Astrocyte of the hippocampus (primary cell): ENCODE measurements around the gene ZFAND3.
"Not testable (repeated sequence)": the region's sequence is repeated elsewhere in the genome, so short reads cannot be mapped to it uniquely, and the experiment has no call there.

Experiments used
- DNase-seq: peaks from one replicate; pipeline ENCODE4 v3.0.0; 2011; ENCODE audit warnings: low read depth, low spot score

ZFAND3 gene

DNA sequence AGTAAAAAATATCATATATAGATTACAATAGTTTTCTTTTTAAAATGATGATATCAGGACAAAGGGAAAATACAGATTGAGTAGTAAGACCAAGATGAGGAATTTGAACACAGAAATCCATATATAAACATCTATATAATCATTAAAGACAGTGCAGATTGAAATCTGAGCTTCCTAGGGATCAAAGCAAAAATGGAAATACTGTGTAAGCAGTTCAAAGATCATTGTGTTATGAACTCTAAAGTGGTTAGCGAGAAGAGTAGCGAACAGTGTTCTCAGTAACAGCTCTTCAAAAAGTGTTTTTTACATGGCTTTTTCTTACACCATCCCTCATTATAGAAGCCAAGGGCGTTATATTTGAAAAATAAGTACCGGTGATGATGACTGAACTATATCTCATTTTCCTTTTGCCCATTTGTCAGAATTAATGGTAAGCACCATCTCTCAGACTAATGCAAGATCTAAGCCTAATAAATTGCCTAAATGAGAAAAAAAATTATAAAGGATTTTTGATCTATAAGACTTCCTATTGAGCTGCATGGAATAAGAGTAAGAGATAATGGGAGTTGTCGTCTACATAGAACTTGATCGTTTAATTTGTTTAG lies 226.3 kb downstream of the ZFAND3 start:
- no peak for DNase-seq

DNA sequence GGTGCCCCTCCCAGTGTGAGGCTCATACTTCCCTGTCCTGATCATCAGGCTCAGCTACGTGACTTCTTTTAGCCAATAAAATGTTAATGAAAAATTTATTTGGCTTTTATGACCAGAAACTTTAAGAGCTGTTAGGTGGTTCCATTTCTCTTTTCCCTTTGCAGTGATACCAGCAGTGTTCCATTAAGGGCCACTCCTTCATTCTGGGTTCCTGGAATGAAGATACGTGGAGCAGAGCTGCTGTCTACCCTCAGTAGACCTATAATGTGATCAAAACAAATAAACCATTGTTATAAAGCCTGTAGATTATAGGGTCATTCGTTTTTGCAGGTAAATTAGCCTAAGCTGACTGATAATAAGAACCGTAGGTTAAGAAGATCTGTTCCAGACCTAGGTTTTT lies 228.0 kb downstream of the ZFAND3 start:
- no peak for DNase-seq

GRCh38 chr6:38049861-38050397 lies 230.4 kb downstream of the ZFAND3 start:
- not testable (repeated sequence) for DNase-seq

DNA sequence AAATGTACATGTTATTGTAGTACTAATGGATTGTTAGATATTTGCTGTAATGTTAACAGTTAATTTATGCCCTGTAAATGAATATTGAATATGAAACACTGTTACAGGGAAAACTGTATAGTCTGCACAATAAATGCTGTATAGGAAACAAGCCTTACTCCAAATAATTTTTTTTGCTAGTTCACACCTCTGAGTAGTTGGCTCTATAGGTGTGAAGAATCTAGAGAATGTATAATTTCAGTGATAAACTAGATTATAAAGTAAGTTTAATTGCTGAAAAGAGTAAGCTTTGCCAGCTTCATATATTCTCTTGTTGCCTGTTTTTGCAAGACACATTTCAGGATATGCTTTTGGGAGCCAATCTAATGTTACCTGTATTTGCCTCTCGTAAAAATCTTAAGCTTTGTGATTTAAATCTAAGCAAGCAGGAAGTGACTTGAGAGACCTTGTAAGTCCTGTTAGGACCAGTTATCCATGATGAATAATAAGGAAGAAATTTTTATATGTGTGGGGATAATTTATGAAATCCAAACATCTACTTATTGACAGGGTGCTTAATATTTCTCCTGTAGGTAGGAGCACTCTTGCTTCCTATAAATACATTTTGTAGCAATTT lies 232.4 kb downstream of the ZFAND3 start:
- DNase-seq = no peak

DNA sequence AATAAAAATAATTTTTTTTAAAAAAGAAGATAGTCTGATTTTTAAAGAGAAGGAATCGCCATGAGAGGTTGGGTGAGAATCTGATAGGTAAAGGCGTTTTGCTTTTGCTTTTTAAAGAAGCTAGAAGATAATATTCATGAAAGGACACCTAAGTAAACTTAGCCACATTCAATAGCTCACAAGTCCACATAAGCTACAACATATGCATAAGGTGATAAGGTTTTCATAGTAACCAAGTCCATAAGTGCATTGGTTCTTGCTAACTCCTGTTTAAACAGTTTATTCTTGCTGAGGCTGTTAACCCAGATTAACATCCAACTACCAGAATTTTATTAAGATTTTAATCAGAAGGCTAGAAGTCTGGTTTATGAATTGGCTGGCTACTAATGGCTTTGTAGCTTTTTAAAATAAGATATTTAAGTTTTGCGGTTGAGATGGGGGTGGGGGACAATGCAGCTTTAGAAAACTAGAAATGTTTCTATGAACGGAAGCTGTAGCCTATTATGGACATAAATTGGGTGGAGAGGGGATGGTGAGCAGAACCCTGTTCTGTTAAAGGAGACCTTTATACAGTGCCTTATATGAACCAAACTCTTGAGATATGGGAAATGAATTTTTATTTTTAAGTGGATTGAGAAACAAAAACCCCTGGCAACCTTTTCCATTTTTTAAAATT lies 235.1 kb downstream of the ZFAND3 start:
- DNase-seq = no peak

DNA sequence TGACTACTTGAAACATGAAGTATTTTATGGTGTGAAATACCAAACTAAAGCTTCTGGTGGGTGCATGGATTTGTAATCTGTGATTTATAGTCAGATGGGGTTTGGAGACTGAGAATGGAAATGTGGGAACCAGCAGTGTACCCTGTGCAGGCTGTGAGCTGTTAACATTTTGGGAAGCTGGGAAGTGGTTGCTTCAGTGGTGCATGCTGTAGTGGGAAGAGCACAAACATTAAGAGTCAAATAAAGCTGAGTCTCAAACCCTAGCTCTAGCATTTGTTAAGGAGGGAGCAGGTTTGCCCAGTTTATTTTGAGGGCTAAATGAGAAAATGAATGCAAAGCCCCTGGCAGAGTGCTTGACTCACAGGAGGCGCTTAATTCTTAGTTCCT lies 235.7 kb downstream of the ZFAND3 start:
- no peak for DNase-seq

DNA sequence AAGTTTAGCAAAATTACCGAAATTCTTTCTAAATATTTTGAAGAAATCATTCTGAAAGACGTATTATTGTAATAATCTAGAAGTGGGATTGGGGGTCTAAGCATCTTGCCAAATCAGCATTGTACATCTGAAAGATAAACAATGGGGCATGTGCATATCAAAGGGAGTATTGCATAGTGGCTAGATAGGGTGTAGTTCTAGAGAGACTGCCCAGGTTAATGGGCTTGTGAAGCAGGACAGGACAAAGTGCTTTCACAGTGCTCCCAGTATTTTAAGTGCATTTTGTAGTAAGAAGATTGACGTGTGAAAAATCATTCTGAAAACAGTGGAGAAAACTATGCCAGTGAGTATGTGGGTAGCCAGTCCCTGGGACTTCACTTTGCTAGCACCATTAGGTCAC lies 236.8 kb downstream of the ZFAND3 start:
- DNase-seq = peak; percentile 20

DNA sequence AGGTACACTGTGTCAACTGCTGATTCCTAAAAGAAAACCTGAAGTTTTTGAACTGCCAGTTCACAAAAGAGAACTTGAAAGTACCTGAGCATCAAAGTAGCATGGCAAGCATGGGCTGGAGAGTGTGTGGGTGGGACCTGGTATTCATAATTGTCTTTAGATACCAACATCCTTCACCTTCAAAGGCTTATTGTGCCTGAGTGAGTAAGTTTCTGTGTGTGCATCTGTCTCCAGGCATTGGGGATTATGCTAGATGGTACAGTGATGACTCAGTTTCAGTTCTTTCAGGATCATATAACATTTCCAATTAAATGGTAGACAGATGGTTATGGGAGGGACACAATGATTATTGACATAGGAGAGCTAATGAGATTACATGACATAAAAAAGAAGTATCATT lies 238.5 kb downstream of the ZFAND3 start:
- DNase-seq = peak; percentile 47

DNA sequence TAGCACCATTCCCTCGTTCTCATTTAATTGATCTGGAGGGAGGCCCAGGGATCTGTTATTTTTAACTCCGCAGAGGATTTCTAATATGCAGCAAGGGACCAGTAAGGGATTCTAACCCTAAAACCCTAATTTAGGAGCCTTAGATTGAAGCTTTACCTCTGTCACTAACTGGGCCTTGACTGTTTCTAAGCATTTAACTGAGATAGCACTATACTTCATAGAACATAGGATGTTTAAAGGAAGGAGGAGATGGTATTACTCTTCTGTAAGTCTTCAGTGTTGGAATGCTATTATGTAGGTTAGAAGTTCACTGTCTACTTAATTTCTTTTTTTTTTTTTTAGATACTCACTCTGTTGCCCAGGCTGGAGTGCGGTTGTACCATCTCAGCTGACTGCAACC lies 242.5 kb downstream of the ZFAND3 start:
- no peak for DNase-seq

GRCh38 chr6:38063973-38064372 lies 244.4 kb downstream of the ZFAND3 start:
- DNase-seq = no peak

DNA sequence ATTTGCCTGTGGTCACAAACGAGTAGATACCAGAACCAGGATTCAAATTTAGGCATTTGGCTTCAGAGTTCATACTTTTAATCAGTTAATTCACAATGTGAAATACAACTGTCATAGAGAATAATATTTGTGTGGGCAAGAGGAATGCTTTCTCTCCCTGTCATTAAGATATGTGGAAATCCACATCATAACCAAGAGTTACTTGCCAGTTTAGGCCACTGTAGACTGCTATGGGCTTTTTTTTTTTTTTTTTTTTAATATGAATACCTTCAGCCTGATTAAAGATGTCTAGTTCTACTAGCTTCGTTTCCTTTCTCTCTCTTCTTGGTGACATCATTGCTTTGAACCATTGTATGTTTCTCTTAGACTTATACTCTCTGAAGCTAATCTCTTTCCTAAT lies 244.9 kb downstream of the ZFAND3 start:
- no peak for DNase-seq

DNA sequence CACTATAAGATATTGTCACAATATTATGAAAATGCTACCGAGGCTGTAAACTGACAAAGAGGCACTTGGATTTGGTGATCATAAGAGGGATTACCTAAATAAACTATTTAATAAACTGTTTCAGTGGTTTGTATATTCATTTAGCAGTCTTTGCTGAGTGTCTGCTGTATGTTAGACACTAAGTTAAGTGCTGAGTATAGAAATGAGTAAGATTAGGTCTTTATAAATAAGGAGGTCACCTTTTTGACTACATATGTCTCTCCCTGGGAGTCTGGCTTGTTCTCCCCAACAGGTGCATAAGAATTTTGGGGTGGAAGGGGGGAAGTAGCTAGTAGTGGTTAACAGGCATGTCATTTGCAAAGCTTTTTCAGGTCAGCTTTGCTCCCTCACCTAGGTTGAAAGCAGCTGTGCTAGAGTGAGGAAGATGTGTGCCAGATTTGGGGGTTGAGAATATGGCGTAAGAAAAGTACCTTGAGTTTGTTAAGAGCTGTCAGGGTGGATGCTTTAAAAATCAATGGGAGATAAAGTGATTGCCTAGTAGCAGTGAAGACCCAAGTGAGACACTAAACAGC lies 246.3 kb downstream of the ZFAND3 start:
- DNase-seq = no peak

GRCh38 chr6:38067263-38067980 lies 247.9 kb downstream of the ZFAND3 start:
- DNase-seq = no peak

DNA sequence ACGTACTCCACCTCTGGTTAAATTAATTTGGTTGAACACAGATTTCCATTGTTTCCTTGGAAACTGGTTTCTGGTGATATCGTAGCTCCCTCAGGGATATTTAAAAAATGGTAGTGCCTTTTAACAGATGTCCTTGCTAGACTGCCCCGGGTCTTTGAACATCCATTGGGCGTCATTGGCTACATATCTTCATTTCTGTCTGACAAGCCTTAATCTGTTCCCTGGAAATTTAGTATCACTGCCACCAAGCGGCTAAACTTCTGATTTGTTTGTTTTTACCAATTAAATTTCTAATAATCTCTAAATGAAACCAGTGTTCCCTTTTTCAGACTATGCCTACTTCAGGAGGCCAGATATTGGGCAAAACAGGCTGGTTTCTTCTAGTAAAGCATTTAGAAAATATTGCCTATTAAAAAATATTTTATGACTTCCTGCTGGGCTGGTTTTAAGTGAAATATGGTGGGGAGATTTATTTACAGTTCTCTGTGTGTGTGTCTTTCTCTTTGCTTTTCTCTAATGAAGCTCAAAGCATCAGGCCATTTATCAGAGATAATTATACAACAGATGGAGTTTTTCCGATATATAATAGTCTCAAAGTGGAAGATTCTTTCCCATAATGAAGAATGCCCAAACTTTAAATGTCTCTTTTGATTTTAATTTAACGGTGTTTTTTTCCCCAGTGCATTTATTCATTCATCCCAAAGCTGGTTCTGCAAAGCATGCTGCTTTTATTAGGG lies 249.5 kb downstream of the ZFAND3 start:
- DNase-seq = no peak

DNA sequence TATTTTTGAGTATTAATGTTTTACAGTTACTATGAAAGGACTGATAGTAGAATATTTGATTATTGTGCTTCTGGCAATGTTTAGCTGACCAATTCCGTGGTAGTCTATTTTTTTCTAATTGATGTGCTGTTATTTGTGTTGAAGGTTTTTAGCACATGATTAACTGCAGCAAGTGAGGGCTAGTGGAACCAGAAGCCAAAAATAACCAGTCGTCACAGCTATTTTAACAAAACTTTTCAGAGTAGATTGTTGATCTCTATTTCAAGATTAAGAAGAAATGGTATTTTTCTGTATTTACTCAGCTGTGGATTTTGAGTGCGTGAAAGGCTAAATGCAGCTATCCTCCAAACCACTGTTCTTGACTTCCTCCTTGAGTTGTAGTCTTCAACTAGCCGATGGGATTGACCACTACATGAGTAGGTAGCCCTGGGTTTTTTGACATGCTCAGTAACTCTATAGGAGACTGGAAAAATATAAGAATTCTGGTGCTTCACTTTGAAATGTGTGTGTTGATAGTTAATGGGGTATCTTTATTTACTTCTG lies 258.0 kb downstream of the ZFAND3 start:
- DNase-seq = no peak

- no peak for DNase-seq
Measured at GRCh38 chr6:38078671-38079070, 259.1 kb downstream of the ZFAND3 start.

DNA sequence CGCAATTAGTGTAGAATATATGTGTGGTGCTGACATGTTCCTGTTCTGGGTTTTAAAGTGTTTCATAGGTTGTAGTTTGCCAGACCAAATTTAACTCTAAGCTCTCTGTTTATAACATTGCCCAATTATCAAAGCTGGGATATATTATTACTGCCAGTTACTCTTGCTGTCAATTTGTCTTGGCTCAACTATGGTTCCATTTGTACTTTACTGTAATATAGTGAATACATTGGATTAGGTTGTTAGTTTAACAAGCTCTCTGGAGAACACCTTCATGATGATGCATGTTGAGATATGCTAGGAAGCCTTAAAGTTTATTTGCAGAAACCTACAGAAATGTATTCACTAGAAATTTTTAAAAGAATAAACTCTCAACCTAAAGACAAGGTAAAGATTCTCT lies 259.6 kb downstream of the ZFAND3 start:
- DNase-seq = no peak

GRCh38 chr6:38079537-38079936 lies 260.0 kb downstream of the ZFAND3 start:
- no peak for DNase-seq

- DNase-seq = no peak
Measured at GRCh38 chr6:38080360-38080759, 260.8 kb downstream of the ZFAND3 start.

DNA sequence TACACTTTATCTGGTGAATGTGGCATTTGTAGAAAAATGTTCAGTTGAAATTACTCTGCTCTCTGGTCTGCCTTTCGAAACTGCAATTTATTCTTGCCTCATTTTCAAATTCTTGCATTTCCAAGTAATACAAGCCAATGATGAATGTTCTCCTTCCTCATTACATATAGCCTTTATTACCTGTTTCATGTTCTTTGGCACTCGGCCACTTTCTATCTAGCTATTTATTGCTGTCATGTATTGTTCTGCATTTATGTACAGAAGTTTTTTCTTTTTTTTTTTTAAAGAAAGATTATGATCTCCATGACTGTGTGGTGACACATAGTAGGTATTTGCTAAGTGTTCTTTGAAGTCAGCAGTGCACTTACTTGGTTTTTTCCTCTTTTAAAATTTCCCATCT lies 261.4 kb downstream of the ZFAND3 start:
- no peak for DNase-seq

GRCh38 chr6:38085031-38085430 lies 265.5 kb downstream of the ZFAND3 start:
- DNase-seq = no peak
